Measurements from ENCODE around the gene NIPAL3. TPM values are rescaled to one million over a fixed set of nuclear protein-coding genes. Genes with fewer than 3 reads are reported as not detected.
"Not testable (repeated sequence)": the region's sequence is repeated elsewhere in the genome, so short reads cannot be mapped to it uniquely, and the experiment has no call there.

Gene NIPAL3
- total RNA-seq, 2 experiments from 2014 or later = 43.4 to 46.9 TPM

DNA sequence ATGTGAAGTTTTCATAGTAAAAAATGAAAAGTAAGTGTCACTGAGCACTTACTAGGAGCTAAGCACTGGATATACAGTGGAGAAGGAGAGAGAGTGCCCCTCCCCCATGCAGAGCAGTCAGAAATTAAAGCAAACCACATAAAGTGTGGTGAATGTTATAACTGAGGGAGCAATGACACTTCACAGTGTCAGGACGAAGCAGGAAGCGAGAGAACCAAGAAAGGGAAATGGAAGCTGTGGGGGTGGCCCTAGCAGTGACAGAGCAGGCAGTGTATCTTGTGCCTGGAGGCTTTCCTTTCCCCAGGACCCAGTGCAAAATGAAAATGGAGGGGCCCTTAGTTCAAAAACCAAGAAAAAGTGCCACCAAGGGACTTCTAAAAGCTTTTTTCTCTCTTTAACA lies 65.5 kb downstream of the NIPAL3 start:
- Mint-ChIP-seq H3K4me3 (peak overlapping the region; percentile 54), H3K27me3 (ENCODE audit: low read depth) (no peaks in the 10 kb centered on the region), H3K4me1 (ENCODE audit: low read depth) (peaks cover 56% of the 10 kb centered on the region), H3K27ac (peak overlapping the region; percentile 97), H3K36me3 (ENCODE audit: low read depth) (peaks cover 30% of the 10 kb centered on the region), H3K9me3 (ENCODE audit: insufficient read depth) (peaks cover 3% of the 10 kb centered on the region)
- DNase-seq = peak; percentile 70
- CTCF ChIA-PET = interaction anchor here (0.7 to 2.6 kb wide), 15 partner anchors 11 to 670 kb away, joined by 3 to 16 read pairs (median 5); partner anchors contain the start of genes NIPAL3 and RCAN3
- ATAC-seq = peak; percentile 78
- POLR2A ChIA-PET = interaction anchor here (1.0 to 6.2 kb wide), 6 partner anchors 10 to 66 kb away, joined by 3 to 116 read pairs (median 3); partner anchors contain the start of genes NIPAL3 and RCAN3

- peak; percentile 66 for DNase-seq
- CTCF ChIA-PET = interaction anchor here (0.7 to 3.0 kb wide), 16 partner anchors 10 to 153 kb away, joined by 3 to 22 read pairs (median 7); partner anchors contain the start of genes NIPAL3 and RCAN3
- peaks cover 3% of the 10 kb centered on the region for H3K9me3 Mint-ChIP-seq (ENCODE audit: insufficient read depth)
- peaks cover 30% of the 10 kb centered on the region for H3K36me3 Mint-ChIP-seq (ENCODE audit: low read depth)
- POLR2A ChIA-PET = interaction anchor here (0.6 to 6.2 kb wide), 5 partner anchors 9 to 51 kb away, joined by 3 to 116 read pairs (median 3); partner anchors contain the start of gene RCAN3
- peak overlapping the region; percentile 97 for H3K27ac Mint-ChIP-seq
- H3K4me3 Mint-ChIP-seq = peak overlapping the region; percentile 58
- peaks cover 65% of the 10 kb centered on the region for H3K4me1 Mint-ChIP-seq (ENCODE audit: low read depth)
- H3K27me3 Mint-ChIP-seq (ENCODE audit: low read depth) = no peaks in the 10 kb centered on the region
- ATAC-seq = peak; percentile 52
These were observed 66.4 kb downstream of the NIPAL3 start for GRCh38 chr1:24481843-24482610.

- ChIA-PET POLR2A (interaction anchor here (0.7 to 6.2 kb wide), 2 partner anchors 8 to 20 kb away, joined by 3 to 116 read pairs; partner anchors contain the start of gene RCAN3), CTCF (interaction anchor here (0.7 to 3.0 kb wide), 10 partner anchors 9 to 282 kb away, joined by 3 to 22 read pairs (median 4); partner anchors contain the start of genes NIPAL3 and RCAN3)
- H3K9me3 Mint-ChIP-seq (ENCODE audit: insufficient read depth) = peaks cover 3% of the 10 kb centered on the region
- H3K27me3 Mint-ChIP-seq (ENCODE audit: low read depth) = no peaks in the 10 kb centered on the region
- ATAC-seq = no peak
- H3K4me1 Mint-ChIP-seq (ENCODE audit: low read depth) = peaks cover 73% of the 10 kb centered on the region
- DNase-seq = peak; percentile 41
- peaks cover 30% of the 10 kb centered on the region for H3K36me3 Mint-ChIP-seq (ENCODE audit: low read depth)
- peak overlapping the region; percentile 97 for H3K27ac Mint-ChIP-seq
- no peak overlapping the region for H3K4me3 Mint-ChIP-seq
These were observed 67.8 kb downstream of the NIPAL3 start for GRCh38 chr1:24483441-24483840.

- CTCF ChIA-PET = interaction anchor here (0.9 to 3.0 kb wide), 9 partner anchors 9 to 283 kb away, joined by 3 to 22 read pairs (median 4); partner anchors contain the start of genes NIPAL3 and RCAN3
- Mint-ChIP-seq H3K27ac (peak overlapping the region; percentile 74), H3K27me3 (ENCODE audit: low read depth) (no peaks in the 10 kb centered on the region), H3K4me1 (ENCODE audit: low read depth) (peaks cover 78% of the 10 kb centered on the region), H3K4me3 (no peak overlapping the region), H3K9me3 (ENCODE audit: insufficient read depth) (peaks cover 3% of the 10 kb centered on the region), H3K36me3 (ENCODE audit: low read depth) (peaks cover 32% of the 10 kb centered on the region)
- POLR2A ChIA-PET = interaction anchor here (0.6 to 6.2 kb wide), 2 partner anchors 19 to 59 kb away, joined by 3 to 116 read pairs; partner anchors contain the start of gene RCAN3
- ATAC-seq = no peak
- DNase-seq = no peak
These were observed 68.6 kb downstream of the NIPAL3 start for GRCh38 chr1:24484199-24484598.

- DNase-seq = peak; percentile 76
- peaks cover 3% of the 10 kb centered on the region for H3K9me3 Mint-ChIP-seq (ENCODE audit: insufficient read depth)
- CTCF ChIA-PET = interaction anchor here (0.7 to 8.6 kb wide), 20 partner anchors 9 to 287 kb away, joined by 3 to 107 read pairs (median 3); partner anchors contain the start of genes NIPAL3, RCAN3 and STPG1
- peak overlapping the region; percentile 92 for H3K27ac Mint-ChIP-seq
- POLR2A ChIA-PET = interaction anchor here (0.6 to 4.2 kb wide), 13 partner anchors 10 to 158 kb away, joined by 3 to 126 read pairs (median 4); partner anchors contain the start of genes NIPAL3 and RCAN3
- H3K27me3 Mint-ChIP-seq (ENCODE audit: low read depth) = no peaks in the 10 kb centered on the region
- peaks cover 72% of the 10 kb centered on the region for H3K4me1 Mint-ChIP-seq (ENCODE audit: low read depth)
- H3K36me3 Mint-ChIP-seq (ENCODE audit: low read depth) = peaks cover 23% of the 10 kb centered on the region
- H3K4me3 Mint-ChIP-seq = peak overlapping the region; percentile 51
- ATAC-seq = peak; percentile 64
These were observed 70.9 kb downstream of the NIPAL3 start for GRCh38 chr1:24486331-24487065.

GRCh38 chr1:24487455-24487854 lies 71.9 kb downstream of the NIPAL3 start:
- Mint-ChIP-seq H3K27ac (peak overlapping the region; percentile 92), H3K36me3 (ENCODE audit: low read depth) (peaks cover 17% of the 10 kb centered on the region), H3K4me3 (no peak overlapping the region), H3K27me3 (ENCODE audit: low read depth) (no peaks in the 10 kb centered on the region), H3K4me1 (ENCODE audit: low read depth) (peaks cover 70% of the 10 kb centered on the region), H3K9me3 (ENCODE audit: insufficient read depth) (peaks cover 3% of the 10 kb centered on the region)
- DNase-seq = no peak
- no peak for ATAC-seq
- CTCF ChIA-PET = interaction anchor here (1.5 to 8.6 kb wide), 8 partner anchors 12 to 100 kb away, joined by 3 to 107 read pairs (median 8); partner anchors contain the start of genes NIPAL3, RCAN3 and STPG1
- POLR2A ChIA-PET = interaction anchor here (1.4 to 4.2 kb wide), 3 partner anchors 16 to 72 kb away, joined by 4 to 126 read pairs (median 11); partner anchors contain the start of genes NIPAL3 and RCAN3

DNA sequence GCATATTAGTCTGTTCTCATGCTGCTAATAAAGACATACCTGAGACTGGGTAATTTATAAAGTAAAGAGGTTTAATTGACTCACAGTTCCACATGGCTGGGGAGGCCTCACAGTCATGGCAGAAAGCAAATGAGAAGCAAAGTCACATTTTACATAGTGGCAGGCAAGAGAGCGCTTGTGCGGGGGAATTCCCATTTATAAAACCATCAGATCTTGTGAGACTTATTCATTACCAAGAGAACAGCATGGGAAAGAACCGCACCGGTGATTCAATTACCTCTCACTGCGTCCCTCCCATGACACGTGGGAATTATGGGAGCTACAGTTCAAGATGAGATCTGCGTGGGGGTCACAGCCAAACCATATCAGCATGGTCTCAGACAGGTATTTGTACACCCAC lies 72.6 kb downstream of the NIPAL3 start:
- peaks cover 13% of the 10 kb centered on the region for H3K36me3 Mint-ChIP-seq (ENCODE audit: low read depth)
- CTCF ChIA-PET = interaction anchor here (2.7 to 8.6 kb wide), 3 partner anchors 15 to 73 kb away, joined by 24 to 107 read pairs (median 56); partner anchors contain the start of genes NIPAL3, RCAN3 and STPG1
- POLR2A ChIA-PET = interaction anchor here (0.6 to 4.2 kb wide), 3 partner anchors 15 to 288 kb away, joined by 3 to 126 read pairs (median 3); partner anchors contain the start of gene RCAN3
- H3K27me3 Mint-ChIP-seq (ENCODE audit: low read depth); H3K4me3 Mint-ChIP-seq; H3K27ac Mint-ChIP-seq; H3K9me3 Mint-ChIP-seq (ENCODE audit: insufficient read depth); DNase-seq; ATAC-seq: not testable (repeated sequence)
- peaks cover 66% of the 10 kb centered on the region for H3K4me1 Mint-ChIP-seq (ENCODE audit: low read depth)

GRCh38 chr1:24489674-24490073 lies 74.1 kb downstream of the NIPAL3 start:
- POLR2A ChIA-PET = interaction anchor here (0.6 to 4.2 kb wide), 4 partner anchors 12 to 153 kb away, joined by 3 to 126 read pairs (median 20); partner anchors contain the start of gene RCAN3
- H3K4me3 Mint-ChIP-seq = no peak overlapping the region

GRCh38 chr1:24490101-24490781 lies 74.6 kb downstream of the NIPAL3 start:
- Mint-ChIP-seq H3K27ac (peak overlapping the region; percentile 15), H3K4me1 (ENCODE audit: low read depth) (peaks cover 48% of the 10 kb centered on the region), H3K9me3 (ENCODE audit: insufficient read depth) (no peaks in the 10 kb centered on the region), H3K27me3 (ENCODE audit: low read depth) (no peaks in the 10 kb centered on the region), H3K4me3 (no peak overlapping the region), H3K36me3 (ENCODE audit: low read depth) (peaks cover 2% of the 10 kb centered on the region)
- CTCF ChIA-PET = interaction anchor here (0.6 to 8.6 kb wide), 5 partner anchors 13 to 287 kb away, joined by 3 to 107 read pairs (median 4); partner anchors contain the start of genes NIPAL3 and RCAN3
- ATAC-seq (no peak), DNase-seq (no peak)
- POLR2A ChIA-PET = interaction anchor here (0.6 to 3.8 kb wide), 5 partner anchors 8 to 152 kb away, joined by 3 to 37 read pairs (median 4); partner anchors contain the start of gene RCAN3

More at GRCh38 chr1:24489674-24490073, 74.1 kb downstream of the NIPAL3 start:
- Mint-ChIP-seq H3K36me3 (ENCODE audit: low read depth) (peaks cover 2% of the 10 kb centered on the region), H3K27ac (no peak overlapping the region), H3K9me3 (ENCODE audit: insufficient read depth) (no peaks in the 10 kb centered on the region), H3K4me1 (ENCODE audit: low read depth) (peaks cover 51% of the 10 kb centered on the region), H3K27me3 (ENCODE audit: low read depth) (no peaks in the 10 kb centered on the region)
- no peak for ATAC-seq
- no peak for DNase-seq
- CTCF ChIA-PET = interaction anchor here (1.5 to 8.6 kb wide), 2 partner anchors 14 to 38 kb away, joined by 4 to 107 read pairs; partner anchors contain the start of gene RCAN3

Data from activated CD8-positive, alpha-beta T cell treated with anti-CD3 and anti-CD28 coated beads, Interleukin-2, amount 10 ng/mL, durations not matched to agents 7 days and 5 days (primary cell).